A673 (cell line): ENCODE results near the gene ATP4A.

Source experiments
- CTCF ChIP-seq: fragments of 300-800, 200-600 bp; sonication (generic); conservative IDR thresholded peaks from 2 replicates; pipeline ENCODE4 v1.5.1; 2017; ENCODE audit warnings: low read depth, mild to moderate bottlenecking, antibody characterized with exemption, low read length, moderate library complexity, mixed read lengths
- EZH2 ChIP-seq: fragments of 200-600 bp; sonication (generic); IDR thresholded peaks from 2 replicates; pipeline ENCODE4 v1.6.1; 2017; ENCODE audit warnings: borderline replicate concordance, low read depth, mild to moderate bottlenecking, mixed read lengths, antibody characterized with exemption, low read length; ENCODE audit not compliant: poor library complexity, severe bottlenecking

GRCh38 chr19:35509861-35510625 is 53.4 kb downstream of the ATP4A start:
- TF ChIP-seq CTCF: peak; percentile 96
- peak; percentile 62 for TF ChIP-seq EZH2
